Hepatocyte (in vitro differentiated cells): ENCODE results near the gene LGALS12.

ENCODE experiments used
- CTCF ChIP-seq: fragments of 200-600 bp; sonication (generic); IDR thresholded peaks from 2 replicates; pipeline ENCODE4 v1.5.1; 2016; ENCODE audit warnings: antibody characterized with exemption, mild to moderate bottlenecking; ENCODE audit not compliant: poor library complexity
- EZH2 ChIP-seq: fragments of 200-600 bp; sonication (generic); IDR thresholded peaks from 2 replicates; pipeline ENCODE4 v1.6.1; 2016; ENCODE audit warnings: antibody characterized with exemption, mild to moderate bottlenecking, borderline replicate concordance
- EZH2phosphoT487 ChIP-seq: fragments of 200-600 bp; sonication (generic); IDR thresholded peaks from one replicate; pipeline ENCODE4 v1.6.1; 2018; ENCODE audit warnings: antibody characterized with exemption, mild to moderate bottlenecking, low read depth, moderate library complexity; ENCODE audit not compliant: unreplicated experiment, severe bottlenecking

GRCh38 chr11:63512816-63513215 lies 6.9 kb downstream of the LGALS12 start:
- TF ChIP-seq EZH2 (no peak), CTCF (no peak), EZH2phosphoT487 (no peak)
